Stomach (tissue), 9 donors: ENCODE data around the gene NDEL1. TPM values are rescaled to one million over a fixed set of nuclear protein-coding genes. Genes with fewer than 3 reads are reported as not detected.

Experiments used
- DNase-seq, 2 donors: peaks; one replicate each; pipeline versions ENCODE4 v3.0.0 to v3.0.0-alpha.2; 2013 to 2019
- H3K27ac ChIP-seq, 5 donors: fragments of 200-600 bp in 4 of 5; sonication (generic) in 4 of 5; one replicate each; pipeline ENCODE4 v1.5.1; 2013 to 2019; ENCODE audit warnings: mild to moderate bottlenecking in 1 of 5, moderate library complexity in 1 of 5
- H3K27me3 ChIP-seq, 3 donors: fragments of 200-600 bp; sonication (generic); one replicate each; pipeline ENCODE4 v1.5.1; 2017 to 2019; ENCODE audit warnings: mixed run types in 1 of 3
- H3K36me3 ChIP-seq, 4 donors: fragments of 200-600 bp; sonication (generic); 1 replicate in 3 of 4; 2 replicates in 1 of 4; pipeline ENCODE4 v1.5.1; 2016 to 2019
- H3K4me1 ChIP-seq, 4 donors: fragments of 200-600 bp; sonication (generic); one replicate each; pipeline ENCODE4 v1.5.1; 2016 to 2019
- H3K4me3 ChIP-seq, 4 donors: fragments of 200-600 bp; sonication (generic) in 3 of 4; one replicate each; pipeline ENCODE4 v1.5.1; 2016 to 2019; ENCODE audit warnings: mild to moderate bottlenecking in 1 of 4
- H3K9me3 ChIP-seq, 4 donors: fragments of 200-600 bp; sonication (generic); one replicate each; pipeline ENCODE4 v1.5.1; 2016 to 2019
- CTCF ChIP-seq, 7 experiments: fragments of 450-650 bp in 4 of 7; fragments of 200-600 bp in 3 of 7; sonication (generic) in 3 of 7; IDR thresholded peaks; one replicate each; pipeline ENCODE4 v1.5.1; 2016 to 2019; ENCODE audit warnings: antibody characterized with exemption in 7 of 7, control low read depth in 2 of 7, mild to moderate bottlenecking in 1 of 7
- EP300 ChIP-seq: sonication (generic); formaldehyde crosslinking; IDR thresholded peaks from one replicate; pipeline ENCODE4 v1.6.1; 2017; ENCODE audit warnings: antibody characterized with exemption
- POLR2A ChIP-seq, 4 donors: fragments of 450-650 bp; IDR thresholded peaks; one replicate each; pipeline ENCODE4 v1.6.1; 2016; ENCODE audit warnings: antibody characterized with exemption in 4 of 4, control low read depth in 2 of 4, mild to moderate bottlenecking in 1 of 4, moderate library complexity in 1 of 4
- POLR2AphosphoS5 ChIP-seq, 3 donors: sonication (generic); formaldehyde crosslinking; IDR thresholded peaks; one replicate each; pipeline ENCODE4 v1.6.1; 2016; ENCODE audit warnings: antibody characterized with exemption in 3 of 3
- WGBS, 5 donors: extraction: QIAGEN DNeasy Blood & Tissue Kit in 3 of 5; methylation state at CpG; one replicate each; pipeline versions ENCODE4 v1.1.5 to v1.1.7; 2013 to 2018; 5-methylcytosine and 5-hydroxymethylcytosine counted together
- intact Hi-C: fragments of 100-400 bp; cut with DNase I; formaldehyde crosslinking; loops from one replicate; pipeline ENCODE4 v1.15.1; 2023; ENCODE audit warnings: low total_unique reads
- polyA plus RNA-seq, 3 donors: library from polyadenylated mRNA; stranded (reverse); fragments of 200-250 nt; gene quantifications; one replicate each; pipeline ENCODE4 v1.2.3, GENCODE V29; 2013
- total RNA-seq, 5 donors: library from RNA; depleted of rRNA; stranded (reverse); fragments of >200 nt; gene quantifications; one replicate each; pipeline versions ENCODE4 v1.1.0 to v1.2.3, GENCODE V29; 2014 to 2016
- donor health status: healthy with polysubstance abuse.
- donor health status: Bipolar disorder and iron deficiency.
- donor health status: healthy.

Gene NDEL1
- total and polyA plus RNA-seq, 8 donors = 12.8 to 102 (median 42.9) TPM

- Histone ChIP-seq H3K4me1 (no peaks in the 10 kb centered on the region), H3K4me3 (no peak overlapping the region), H3K9me3 (peaks cover 0 to 9% (median 0%) of the 10 kb centered on the region in 4 donors), H3K36me3 (peaks cover 19 to 92% (median 59%) of the 10 kb centered on the region in 4 donors), H3K27ac (no peak overlapping the region), H3K27me3 (no peaks in the 10 kb centered on the region)
- TF ChIP-seq EP300 (no peak), CTCF (IDR thresholded peaks at IDR 0.05) (no peak), POLR2AphosphoS5 (IDR thresholded peaks at IDR 0.05) (no peak)
- 93 to 98% (median 95%) methylated on average over 5 of the region's 5 CpGs for WGBS, 5 donors
- intact Hi-C loops = no loop called here
- DNase-seq = no peak
Measured at GRCh38 chr17:8487743-8488142, 52.1 kb downstream of the NDEL1 start.

- intact Hi-C loops = no loop called here
Measured at GRCh38 chr17:8488491-8488890, 52.8 kb downstream of the NDEL1 start.

GRCh38 chr17:8488901-8489300, 53.2 kb downstream of the NDEL1 start:
- H3K27ac ChIP-seq = peak overlapping the region in 1 of 5 donors; percentile 60
- TF ChIP-seq POLR2A (IDR thresholded peaks at IDR 0.05) = no peak
- TF ChIP-seq POLR2AphosphoS5 (IDR thresholded peaks at IDR 0.05) = peak in 1 of 3 donors; percentile 21
- 68 to 84% (median 78%) methylated on average over 4 of the region's 4 CpGs for WGBS, 5 donors

More at GRCh38 chr17:8488491-8488890, 52.8 kb downstream of the NDEL1 start:
- no peak for DNase-seq
- H3K4me3 ChIP-seq = no peak overlapping the region
- no peaks in the 10 kb centered on the region for H3K4me1 ChIP-seq
- no peaks in the 10 kb centered on the region for H3K27me3 ChIP-seq
- WGBS, 5 donors = 90 to 99% (median 95%) methylated on average over 6 of the region's 6 CpGs
- H3K9me3 ChIP-seq = peaks cover 0 to 9% (median 0%) of the 10 kb centered on the region in 4 donors
- H3K27ac ChIP-seq = peak overlapping the region in 1 of 5 donors; percentile 60
- TF ChIP-seq EP300 = no peak
- TF ChIP-seq POLR2AphosphoS5 (IDR thresholded peaks at IDR 0.05) = no peak
- H3K36me3 ChIP-seq = peaks cover 19 to 91% (median 56%) of the 10 kb centered on the region in 4 donors

GRCh38 chr17:8489841-8490240, 54.2 kb downstream of the NDEL1 start:
- WGBS, 5 donors = 88 to 93% (median 89%) methylated on average over 3 of the region's 3 CpGs
- Histone ChIP-seq H3K27ac (no peak overlapping the region), H3K36me3 (peaks cover 19 to 93% (median 54%) of the 10 kb centered on the region in 4 donors), H3K27me3 (no peaks in the 10 kb centered on the region), H3K4me1 (no peaks in the 10 kb centered on the region), H3K9me3 (no peaks in the 10 kb centered on the region), H3K4me3 (no peak overlapping the region)
- TF ChIP-seq POLR2A (IDR thresholded peaks at IDR 0.05) (no peak), EP300 (no peak), POLR2AphosphoS5 (IDR thresholded peaks at IDR 0.05) (no peak), CTCF (IDR thresholded peaks at IDR 0.05) (no peak)
- intact Hi-C loops = no loop called here
- no peak for DNase-seq

More at GRCh38 chr17:8488901-8489300, 53.2 kb downstream of the NDEL1 start:
- DNase-seq = no peak
- intact Hi-C loops = no loop called here
- Histone ChIP-seq H3K27me3 (no peaks in the 10 kb centered on the region), H3K9me3 (peaks cover 0 to 9% (median 0%) of the 10 kb centered on the region in 4 donors), H3K4me3 (no peak overlapping the region), H3K4me1 (no peaks in the 10 kb centered on the region), H3K36me3 (peaks cover 19 to 91% (median 57%) of the 10 kb centered on the region in 4 donors)

- no peaks in the 10 kb centered on the region for H3K27me3 ChIP-seq
- DNase-seq = no peak
- TF ChIP-seq POLR2AphosphoS5 (IDR thresholded peaks at IDR 0.05) = no peak
- no peak for TF ChIP-seq POLR2A (IDR thresholded peaks at IDR 0.05)
- TF ChIP-seq EP300 = no peak
- no peak for TF ChIP-seq CTCF (IDR thresholded peaks at IDR 0.05)
Measured at GRCh38 chr17:8490256-8491023, 54.8 kb downstream of the NDEL1 start.

More at GRCh38 chr17:8490256-8491023, 54.8 kb downstream of the NDEL1 start:
- no peak overlapping the region for H3K27ac ChIP-seq
- 85 to 92% (median 88%) methylated on average over 17 of the region's 17 CpGs for WGBS, 5 donors
- peaks cover 19 to 97% (median 54%) of the 10 kb centered on the region in 4 donors for H3K36me3 ChIP-seq
- H3K4me3 ChIP-seq = no peak overlapping the region
- H3K4me1 ChIP-seq = no peaks in the 10 kb centered on the region
- no peaks in the 10 kb centered on the region for H3K9me3 ChIP-seq
- intact Hi-C loops = no loop called here
